ENCODE results near the gene AR.

AR gene

GRCh38 chrX:67720344-67720743 lies 176.5 kb downstream of the AR start:
- no peaks in the 10 kb centered on the region for H3K27me3 Mint-ChIP-seq (ENCODE audit: low read depth)
- H3K36me3 Mint-ChIP-seq (ENCODE audit: low read depth) = no peaks in the 10 kb centered on the region
- no peaks in the 10 kb centered on the region for H3K4me1 Mint-ChIP-seq (ENCODE audit: low read depth)
- no peak overlapping the region for H3K4me3 Mint-ChIP-seq
- H3K9me3 Mint-ChIP-seq = no peaks in the 10 kb centered on the region
- no peak overlapping the region for H3K27ac Mint-ChIP-seq

GRCh38 chrX:67721321-67721720 lies 177.5 kb downstream of the AR start:
- H3K4me1 Mint-ChIP-seq (ENCODE audit: low read depth) = no peaks in the 10 kb centered on the region
- no peak overlapping the region for H3K4me3 Mint-ChIP-seq
- no peaks in the 10 kb centered on the region for H3K9me3 Mint-ChIP-seq
- no peak overlapping the region for H3K27ac Mint-ChIP-seq
- H3K27me3 Mint-ChIP-seq (ENCODE audit: low read depth) = no peaks in the 10 kb centered on the region
- H3K36me3 Mint-ChIP-seq (ENCODE audit: low read depth) = no peaks in the 10 kb centered on the region

GRCh38 chrX:67723580-67724351 lies 179.9 kb downstream of the AR start:
- Mint-ChIP-seq H3K36me3 (ENCODE audit: low read depth) (no peaks in the 10 kb centered on the region), H3K4me1 (ENCODE audit: low read depth) (no peaks in the 10 kb centered on the region), H3K4me3 (no peak overlapping the region), H3K9me3 (no peaks in the 10 kb centered on the region), H3K27me3 (ENCODE audit: low read depth) (no peaks in the 10 kb centered on the region), H3K27ac (no peak overlapping the region)

- Mint-ChIP-seq H3K36me3 (ENCODE audit: low read depth) (no peaks in the 10 kb centered on the region), H3K4me3 (no peak overlapping the region)
These were observed 180.7 kb downstream of the AR start for GRCh38 chrX:67724359-67725110.

GRCh38 chrX:67725471-67725870 lies 181.7 kb downstream of the AR start:
- Mint-ChIP-seq H3K4me1 (ENCODE audit: low read depth) (no peaks in the 10 kb centered on the region), H3K27me3 (ENCODE audit: low read depth) (no peaks in the 10 kb centered on the region), H3K27ac (no peak overlapping the region), H3K36me3 (ENCODE audit: low read depth) (no peaks in the 10 kb centered on the region), H3K9me3 (no peaks in the 10 kb centered on the region), H3K4me3 (no peak overlapping the region)

More at GRCh38 chrX:67724359-67725110, 180.7 kb downstream of the AR start:
- H3K27me3 Mint-ChIP-seq (ENCODE audit: low read depth) = no peaks in the 10 kb centered on the region
- H3K4me1 Mint-ChIP-seq (ENCODE audit: low read depth) = no peaks in the 10 kb centered on the region
- H3K9me3 Mint-ChIP-seq = no peaks in the 10 kb centered on the region
- H3K27ac Mint-ChIP-seq = no peak overlapping the region

- Mint-ChIP-seq H3K4me3 (no peak overlapping the region), H3K36me3 (ENCODE audit: low read depth) (no peaks in the 10 kb centered on the region), H3K9me3 (no peaks in the 10 kb centered on the region), H3K27ac (no peak overlapping the region), H3K4me1 (ENCODE audit: low read depth) (no peaks in the 10 kb centered on the region), H3K27me3 (ENCODE audit: low read depth) (no peaks in the 10 kb centered on the region)
These were observed 182.2 kb downstream of the AR start for GRCh38 chrX:67726018-67726417.

- no peaks in the 10 kb centered on the region for H3K27me3 Mint-ChIP-seq (ENCODE audit: low read depth)
- H3K36me3 Mint-ChIP-seq (ENCODE audit: low read depth) = no peaks in the 10 kb centered on the region
- H3K27ac Mint-ChIP-seq = no peak overlapping the region
- no peaks in the 10 kb centered on the region for H3K4me1 Mint-ChIP-seq (ENCODE audit: low read depth)
- no peaks in the 10 kb centered on the region for H3K9me3 Mint-ChIP-seq
- H3K4me3 Mint-ChIP-seq = no peak overlapping the region
These were observed 183.8 kb downstream of the AR start for GRCh38 chrX:67727576-67727975.

GRCh38 chrX:67730296-67730695 lies 186.5 kb downstream of the AR start:
- H3K4me1 Mint-ChIP-seq (ENCODE audit: low read depth) = no peaks in the 10 kb centered on the region
- H3K4me3 Mint-ChIP-seq = no peak overlapping the region
- H3K27ac Mint-ChIP-seq = no peak overlapping the region
- H3K36me3 Mint-ChIP-seq (ENCODE audit: low read depth) = no peaks in the 10 kb centered on the region
- H3K27me3 Mint-ChIP-seq (ENCODE audit: low read depth) = no peaks in the 10 kb centered on the region
- no peaks in the 10 kb centered on the region for H3K9me3 Mint-ChIP-seq

GRCh38 chrX:67731061-67731460 lies 187.2 kb downstream of the AR start:
- no peak overlapping the region for H3K27ac Mint-ChIP-seq
- H3K36me3 Mint-ChIP-seq (ENCODE audit: low read depth) = no peaks in the 10 kb centered on the region
- H3K4me1 Mint-ChIP-seq (ENCODE audit: low read depth) = no peaks in the 10 kb centered on the region
- H3K27me3 Mint-ChIP-seq (ENCODE audit: low read depth) = no peaks in the 10 kb centered on the region
- H3K4me3 Mint-ChIP-seq = no peak overlapping the region
- no peaks in the 10 kb centered on the region for H3K9me3 Mint-ChIP-seq

- Mint-ChIP-seq H3K27ac (no peak overlapping the region), H3K9me3 (no peaks in the 10 kb centered on the region), H3K27me3 (ENCODE audit: low read depth) (no peaks in the 10 kb centered on the region), H3K36me3 (ENCODE audit: low read depth) (no peaks in the 10 kb centered on the region), H3K4me1 (ENCODE audit: low read depth) (no peaks in the 10 kb centered on the region), H3K4me3 (no peak overlapping the region)
These were observed 189.0 kb downstream of the AR start for GRCh38 chrX:67732864-67733263.

GRCh38 chrX:67734111-67734753 lies 190.4 kb downstream of the AR start:
- H3K9me3 Mint-ChIP-seq = no peaks in the 10 kb centered on the region
- no peak overlapping the region for H3K4me3 Mint-ChIP-seq
- no peaks in the 10 kb centered on the region for H3K36me3 Mint-ChIP-seq (ENCODE audit: low read depth)
- H3K27ac Mint-ChIP-seq = no peak overlapping the region
- H3K27me3 Mint-ChIP-seq (ENCODE audit: low read depth) = no peaks in the 10 kb centered on the region
- H3K4me1 Mint-ChIP-seq (ENCODE audit: low read depth) = no peaks in the 10 kb centered on the region

- Mint-ChIP-seq H3K27me3 (ENCODE audit: low read depth) (no peaks in the 10 kb centered on the region), H3K9me3 (no peaks in the 10 kb centered on the region), H3K27ac (no peak overlapping the region), H3K4me1 (ENCODE audit: low read depth) (no peaks in the 10 kb centered on the region), H3K36me3 (ENCODE audit: low read depth) (no peaks in the 10 kb centered on the region), H3K4me3 (no peak overlapping the region)
These were observed 205.7 kb downstream of the AR start for GRCh38 chrX:67749536-67749935.

GRCh38 chrX:67750694-67751093 lies 206.9 kb downstream of the AR start:
- Mint-ChIP-seq H3K27me3 (ENCODE audit: low read depth) (no peaks in the 10 kb centered on the region), H3K4me1 (ENCODE audit: low read depth) (no peaks in the 10 kb centered on the region), H3K9me3 (no peaks in the 10 kb centered on the region), H3K27ac (no peak overlapping the region), H3K4me3 (no peak overlapping the region), H3K36me3 (ENCODE audit: low read depth) (no peaks in the 10 kb centered on the region)

GRCh38 chrX:67759018-67759417 lies 215.2 kb downstream of the AR start:
- no peak overlapping the region for H3K27ac Mint-ChIP-seq
- no peak overlapping the region for H3K4me3 Mint-ChIP-seq
- no peaks in the 10 kb centered on the region for H3K9me3 Mint-ChIP-seq
- H3K27me3 Mint-ChIP-seq (ENCODE audit: low read depth) = no peaks in the 10 kb centered on the region
- no peaks in the 10 kb centered on the region for H3K36me3 Mint-ChIP-seq (ENCODE audit: low read depth)
- H3K4me1 Mint-ChIP-seq (ENCODE audit: low read depth) = no peaks in the 10 kb centered on the region

- H3K27me3 Mint-ChIP-seq (ENCODE audit: low read depth) = no peaks in the 10 kb centered on the region
- H3K4me1 Mint-ChIP-seq (ENCODE audit: low read depth) = no peaks in the 10 kb centered on the region
- H3K9me3 Mint-ChIP-seq = peaks cover 4% of the 10 kb centered on the region
- H3K27ac Mint-ChIP-seq = no peak overlapping the region
- no peaks in the 10 kb centered on the region for H3K36me3 Mint-ChIP-seq (ENCODE audit: low read depth)
- H3K4me3 Mint-ChIP-seq = no peak overlapping the region
These were observed 233.3 kb downstream of the AR start for GRCh38 chrX:67777148-67777547.
